ENCODE measurements around the gene ETS1.

GRCh38 chr11:128599729-128600128 is 12.4 kb upstream of the ETS1 start:
- no peak for TF ChIP-seq CTCF (IDR thresholded peaks at IDR 0.05)
- TF ChIP-seq EZH2 (IDR thresholded peaks at IDR 0.05) = no peak
